Activated CD8-positive, alpha-beta T cell treated with anti-CD3 and anti-CD28 coated beads for 36 hours (primary cell): ENCODE results near the gene HSF5. TPM values are rescaled to one million over a fixed set of nuclear protein-coding genes. Genes with fewer than 3 reads are reported as not detected.

Source experiments
- ATAC-seq: fragments of 200-7000 bp; cut with Tn5 transposase; one replicate; pipeline ENCODE4 v1.10.0; 2021; ENCODE audit warnings: mild to moderate bottlenecking, moderate library complexity
- CTCF ChIA-PET: fragments of 350-600 bp; sonication (Branson Sonifier 250); formaldehyde crosslinking; loops from one replicate; lab custom pipeline; 2021; ENCODE audit warnings: antibody characterized with exemption; lab: Charles Lee
- POLR2A ChIA-PET: fragments of 350-600 bp; sonication (Branson Sonifier 250); formaldehyde crosslinking; loops from one replicate; lab custom pipeline; 2021; ENCODE audit warnings: antibody characterized with exemption; lab: Charles Lee
- DNase-seq: peaks from one replicate; pipeline ENCODE4 v3.0.0-alpha.2; 2020
- H3K27ac Mint-ChIP-seq: one replicate; pipeline ENCODE4 v1.8.0; 2021; ENCODE audit warnings: mild to moderate bottlenecking, mixed read lengths
- H3K27me3 Mint-ChIP-seq: one replicate; pipeline ENCODE4 v1.8.0; 2021; ENCODE audit warnings: mixed read lengths
- H3K36me3 Mint-ChIP-seq: one replicate; pipeline ENCODE4 v1.8.0; 2021; ENCODE audit warnings: low read depth, mixed read lengths
- H3K4me1 Mint-ChIP-seq: one replicate; pipeline ENCODE4 v1.8.0; 2021; ENCODE audit warnings: low read depth, mixed read lengths
- H3K4me3 Mint-ChIP-seq: one replicate; pipeline ENCODE4 v1.8.0; 2021; ENCODE audit warnings: mild to moderate bottlenecking, moderate library complexity, mixed read lengths
- H3K9me3 Mint-ChIP-seq: one replicate; pipeline ENCODE4 v1.8.0; 2021; ENCODE audit warnings: mixed read lengths
- CTCF ChIP-seq: fragments of 200-600 bp; IDR thresholded peaks from one replicate; pipeline ENCODE4 v1.8.0; 2022; ENCODE audit warnings: antibody characterized with exemption, mild to moderate bottlenecking
- intact Hi-C: fragments of 100-400 bp; cut with micrococcal nuclease; formaldehyde crosslinking; loops from one replicate; pipeline ENCODE4 v1.10.0; 2022
- total RNA-seq, 2 experiments: library from RNA; stranded (reverse); gene quantifications; one replicate each; pipeline ENCODE4 v1.2.3, GENCODE V29; 2021

HSF5 gene
- total RNA-seq, 2 experiments from 2014 or later, result 3.2 to 3.9 TPM

- H3K4me1 Mint-ChIP-seq, result no peaks in the 10 kb centered on the region
- ChIA-PET CTCF (interaction anchor here (1.6 to 2.3 kb wide), 4 partner anchors 14 to 47 kb away, joined by 4 to 6 read pairs (median 5); partner anchors contain the start of gene HSF5), POLR2A (interaction anchor here (1.1 kb wide), 1 partner anchor 96 kb away, joined by 5 read pairs; no protein-coding TSS in a partner anchor)
- H3K27me3 Mint-ChIP-seq, result peaks cover 32% of the 10 kb centered on the region
- no peak overlapping the region for H3K27ac Mint-ChIP-seq
- H3K9me3 Mint-ChIP-seq, result no peaks in the 10 kb centered on the region
- no peak overlapping the region for H3K4me3 Mint-ChIP-seq
- no peak for TF ChIP-seq CTCF
- DNase-seq (no peak), ATAC-seq (no peak)
- intact Hi-C loops, result no loop called here
- no peaks in the 10 kb centered on the region for H3K36me3 Mint-ChIP-seq
Observed at GRCh38 chr17:58534901-58535421, 46.8 kb upstream of the HSF5 start.

GRCh38 chr17:58534331-58534730, 46.1 kb upstream of the HSF5 start:
- Mint-ChIP-seq H3K36me3 (no peaks in the 10 kb centered on the region), H3K27ac (no peak overlapping the region), H3K4me3 (no peak overlapping the region), H3K27me3 (peaks cover 38% of the 10 kb centered on the region), H3K4me1 (no peaks in the 10 kb centered on the region), H3K9me3 (no peaks in the 10 kb centered on the region)
- no peak for ATAC-seq
- CTCF ChIA-PET, result interaction anchor here (1.6 to 2.3 kb wide), 3 partner anchors 14 to 46 kb away, joined by 5 to 6 read pairs (median 5); partner anchors contain the start of gene HSF5
- no peak for DNase-seq
- intact Hi-C loops, result no loop called here
- POLR2A ChIA-PET, result interaction anchor here (1.0 to 3.2 kb wide), 2 partner anchors 97 to 124 kb away, joined by 3 to 23 read pairs; no protein-coding TSS in a partner anchor
- no peak for TF ChIP-seq CTCF

- POLR2A ChIA-PET, result interaction anchor here (1.0 to 3.2 kb wide), 2 partner anchors 98 to 125 kb away, joined by 3 to 23 read pairs; no protein-coding TSS in a partner anchor
- H3K27ac Mint-ChIP-seq, result no peak overlapping the region
Observed at GRCh38 chr17:58533616-58534188, 45.5 kb upstream of the HSF5 start.

GRCh38 chr17:58532555-58532951, 44.3 kb upstream of the HSF5 start:
- H3K27ac Mint-ChIP-seq, result no peak overlapping the region
- ChIA-PET CTCF (interaction anchor here (0.8 to 1.4 kb wide), 2 partner anchors 14 to 36 kb away, joined by 3 to 9 read pairs; no protein-coding TSS in a partner anchor), POLR2A (interaction anchor here (1.2 to 3.8 kb wide), 3 partner anchors 14 to 1087 kb away, joined by 3 to 23 read pairs (median 20); partner anchors contain the start of gene CLTC)
- no peaks in the 10 kb centered on the region for H3K4me1 Mint-ChIP-seq
- H3K27me3 Mint-ChIP-seq, result peaks cover 39% of the 10 kb centered on the region
- ATAC-seq, result no peak
- intact Hi-C loops, result no loop called here
- H3K4me3 Mint-ChIP-seq, result peak overlapping the region; percentile 53
- no peak for TF ChIP-seq CTCF
- DNase-seq, result no peak
- H3K36me3 Mint-ChIP-seq, result no peaks in the 10 kb centered on the region
- H3K9me3 Mint-ChIP-seq, result no peaks in the 10 kb centered on the region

More at GRCh38 chr17:58533616-58534188, 45.5 kb upstream of the HSF5 start:
- H3K4me1 Mint-ChIP-seq, result no peaks in the 10 kb centered on the region
- ATAC-seq (no peak), DNase-seq (no peak)
- no peak overlapping the region for H3K4me3 Mint-ChIP-seq
- no peaks in the 10 kb centered on the region for H3K9me3 Mint-ChIP-seq
- no peaks in the 10 kb centered on the region for H3K36me3 Mint-ChIP-seq
- TF ChIP-seq CTCF, result no peak
- CTCF ChIA-PET, result interaction anchor here (0.7 to 2.0 kb wide), 4 partner anchors 13 to 46 kb away, joined by 3 to 6 read pairs (median 4); partner anchors contain the start of gene HSF5
- H3K27me3 Mint-ChIP-seq, result peaks cover 39% of the 10 kb centered on the region
- intact Hi-C loops, result no loop called here
